GM12872 (cell line): ENCODE results near the gene TCL1A.

Experiments
- CTCF ChIP-seq: IDR thresholded peaks from 3 replicates; pipeline ENCODE4 v1.5.1; 2011; ENCODE audit warnings: low read depth, mild to moderate bottlenecking, low read length, moderate library complexity; ENCODE audit not compliant: insufficient read depth

Gene TCL1A

GRCh38 chr14:95683793-95684192, 30.1 kb downstream of the TCL1A start:
- peak; percentile 95 for TF ChIP-seq CTCF

- no peak for TF ChIP-seq CTCF
Measured at GRCh38 chr14:95681153-95681552, 32.8 kb downstream of the TCL1A start.

DNA sequence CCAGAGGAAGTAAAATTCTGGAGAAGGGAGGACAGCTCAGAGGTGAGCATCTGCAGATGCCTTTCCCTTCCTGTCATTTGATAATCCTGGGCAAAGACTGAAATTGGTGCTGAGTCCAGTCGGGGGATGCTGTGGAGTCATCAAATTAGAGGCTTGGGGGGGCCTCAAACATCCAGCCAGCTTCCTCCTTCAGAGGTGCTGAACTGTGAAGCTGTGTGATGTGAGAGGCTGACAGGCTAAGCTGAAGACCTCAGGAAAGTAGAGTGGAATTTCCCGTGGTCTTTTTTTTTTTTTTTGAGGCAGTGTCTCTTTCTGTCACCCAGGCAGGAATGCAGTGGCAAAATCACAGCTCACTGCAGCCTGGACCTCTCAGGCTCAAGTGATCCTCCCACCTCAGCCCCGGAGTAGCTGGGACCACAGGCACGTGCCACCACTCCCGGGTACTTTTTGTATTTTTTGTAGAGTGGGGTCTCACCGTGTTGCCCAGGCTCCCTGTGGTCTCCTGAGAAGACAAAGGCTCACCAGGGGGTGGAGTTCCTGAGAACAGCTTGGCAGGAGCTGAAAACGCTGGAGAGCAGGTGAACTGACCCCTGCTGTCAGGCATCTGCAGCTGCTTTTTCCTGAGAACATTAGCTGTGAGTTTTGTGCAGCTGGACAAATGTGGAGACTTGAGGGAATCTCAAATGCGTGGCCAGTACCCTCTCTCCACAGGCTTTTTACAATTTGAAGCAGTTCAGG, 33.8 kb downstream of the TCL1A start:
- peak; percentile 50 for TF ChIP-seq CTCF

- TF ChIP-seq CTCF, result no peak
Measured at GRCh38 chr14:95679148-95679815, 34.6 kb downstream of the TCL1A start.

DNA sequence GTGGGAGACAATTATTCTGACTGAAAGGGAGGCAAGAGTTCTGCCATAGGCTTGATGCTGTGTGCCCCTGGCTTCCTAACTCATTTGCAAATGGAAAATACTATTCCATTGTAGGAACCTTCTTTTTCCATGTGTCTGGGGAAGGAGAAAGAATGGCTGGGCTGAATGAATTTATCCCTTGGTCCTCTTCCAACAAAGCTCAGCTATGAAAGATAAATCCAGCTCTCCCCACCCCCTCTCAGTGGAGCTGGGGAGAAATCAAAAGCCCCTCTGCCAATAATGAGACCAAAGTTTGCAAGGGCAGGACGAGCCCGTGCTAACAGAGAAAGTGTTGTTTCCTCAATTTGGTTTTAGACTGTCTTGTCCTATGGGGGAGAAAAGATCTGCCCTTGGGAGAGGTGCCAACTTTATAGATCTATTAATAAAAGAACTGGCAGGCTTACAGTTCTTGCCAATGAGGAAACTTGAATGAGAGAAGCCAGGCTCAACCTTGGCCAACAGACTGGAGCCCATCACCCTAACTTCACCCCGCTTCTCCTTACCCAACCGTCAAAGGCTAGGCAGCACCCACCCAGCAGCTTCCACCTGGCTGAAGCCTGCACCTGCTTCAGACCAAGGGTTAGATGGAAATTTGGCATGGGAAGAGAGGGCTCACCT, 36.6 kb downstream of the TCL1A start:
- TF ChIP-seq CTCF, result no peak

DNA sequence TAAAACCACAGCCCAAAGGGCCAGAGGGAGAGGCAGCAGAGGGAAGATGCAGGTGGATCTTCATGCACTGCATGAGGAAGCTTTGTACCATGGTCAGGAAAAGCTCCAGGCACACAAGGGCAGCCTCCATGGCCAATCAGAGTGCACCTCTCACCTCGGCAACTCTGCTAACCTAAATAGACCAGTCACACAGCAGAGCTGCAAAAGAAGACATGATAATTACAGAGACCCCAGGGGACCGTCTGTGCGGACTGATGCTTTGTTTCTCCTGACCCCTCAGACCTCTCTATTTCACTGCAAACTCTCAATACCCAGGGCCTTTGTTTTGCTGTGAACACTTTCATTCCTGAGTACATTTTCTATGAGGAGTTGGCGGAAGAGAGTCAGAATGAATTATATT, 38.4 kb downstream of the TCL1A start:
- no peak for TF ChIP-seq CTCF

DNA sequence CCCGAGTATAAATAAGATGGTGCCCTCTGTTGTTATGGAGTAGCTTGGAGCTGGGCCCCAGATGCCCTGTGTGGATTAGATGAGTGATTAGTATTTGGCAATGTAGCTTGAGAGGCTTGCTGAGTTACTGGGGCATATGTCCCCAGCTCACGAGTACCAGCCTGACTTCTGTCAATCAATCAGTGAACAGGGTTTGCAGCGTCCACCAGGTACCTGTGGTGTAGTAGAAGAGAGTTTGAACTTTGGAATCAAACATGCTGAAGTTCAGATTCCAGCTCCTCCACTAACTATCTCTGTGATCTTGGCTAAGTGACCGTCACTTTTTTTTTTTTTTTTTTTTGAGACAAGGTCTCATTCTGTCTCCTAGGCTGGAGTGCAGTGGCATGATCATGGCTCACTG, 39.3 kb downstream of the TCL1A start:
- TF ChIP-seq CTCF, result no peak
